ENCODE data around the gene VEGFA.

GRCh38 chr6:43829470-43829869 is 59.5 kb downstream of the VEGFA start:
- TF ChIP-seq CTCF (IDR thresholded peaks at IDR 0.05) = no peak
- no peak for TF ChIP-seq POLR2A (IDR thresholded peaks at IDR 0.05)
